ENCODE measurements around the gene GIGYF1. TPM values are rescaled to one million over a fixed set of nuclear protein-coding genes. Genes with fewer than 3 reads are reported as not detected.

GIGYF1 gene
- total RNA-seq, 1 experiment from 2014 or later = 9.6 TPM

DNA sequence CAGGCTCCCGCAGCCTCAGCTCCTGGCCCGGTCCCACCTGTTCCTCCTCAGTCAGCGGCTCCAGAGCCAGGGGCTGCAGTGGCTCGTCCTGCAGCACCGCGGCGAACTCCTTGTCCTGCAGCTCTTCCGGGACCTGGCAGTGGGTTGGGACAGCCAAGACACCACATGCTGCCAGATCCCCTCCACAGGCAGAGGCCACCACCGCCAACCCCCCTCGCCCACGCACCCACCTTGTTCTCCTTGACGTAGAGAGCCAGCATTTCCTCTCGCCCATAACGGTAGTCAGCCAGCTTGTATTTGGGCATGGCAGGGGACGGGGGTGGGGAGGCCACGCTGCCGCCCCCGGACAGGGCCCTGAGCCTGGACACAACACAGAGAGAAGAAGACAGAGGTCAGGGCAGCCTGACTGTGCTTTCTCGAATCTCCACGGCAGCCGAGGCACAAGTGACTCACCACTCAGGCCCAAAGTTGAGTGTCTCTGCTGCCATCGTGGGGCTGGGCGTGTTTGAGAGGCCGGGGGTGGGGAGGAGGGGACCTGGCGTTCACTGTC, 6.2 kb downstream of the GIGYF1 start:
- no peak for DNase-seq (ENCODE audit: low read depth)
- in situ Hi-C loops (cut with HindIII; ENCODE audit: low pct_unique_long_range_greater_than_20kb, low sequenced_read_pairs) = no loop called here

DNA sequence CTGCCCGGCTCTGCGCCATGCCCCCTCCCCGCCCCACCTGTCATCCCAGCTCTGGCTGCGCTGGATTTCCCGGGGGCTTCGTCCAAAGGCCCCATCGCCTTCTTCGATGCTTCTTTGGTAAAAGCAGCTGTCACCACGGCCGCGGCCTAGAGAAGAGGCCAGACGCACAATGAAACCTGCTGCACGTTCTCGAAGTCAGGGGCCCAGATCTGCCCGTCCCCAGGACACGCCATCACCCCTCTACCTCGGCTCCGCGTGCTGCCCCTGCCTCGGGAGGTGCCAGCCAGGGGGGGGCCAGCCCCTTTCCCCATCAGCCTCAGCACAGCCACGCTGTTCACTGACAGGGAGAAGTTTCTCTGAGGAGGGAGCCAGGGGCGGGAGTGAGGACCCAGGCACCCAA, 6.8 kb downstream of the GIGYF1 start:
- in situ Hi-C loops (cut with HindIII; ENCODE audit: low pct_unique_long_range_greater_than_20kb, low sequenced_read_pairs) = no loop called here
- DNase-seq (ENCODE audit: low read depth) = no peak

- in situ Hi-C loops (cut with HindIII; ENCODE audit: low pct_unique_long_range_greater_than_20kb, low sequenced_read_pairs) = no loop called here
Measured at GRCh38 chr7:100686822-100687211, 7.2 kb downstream of the GIGYF1 start.

DNA sequence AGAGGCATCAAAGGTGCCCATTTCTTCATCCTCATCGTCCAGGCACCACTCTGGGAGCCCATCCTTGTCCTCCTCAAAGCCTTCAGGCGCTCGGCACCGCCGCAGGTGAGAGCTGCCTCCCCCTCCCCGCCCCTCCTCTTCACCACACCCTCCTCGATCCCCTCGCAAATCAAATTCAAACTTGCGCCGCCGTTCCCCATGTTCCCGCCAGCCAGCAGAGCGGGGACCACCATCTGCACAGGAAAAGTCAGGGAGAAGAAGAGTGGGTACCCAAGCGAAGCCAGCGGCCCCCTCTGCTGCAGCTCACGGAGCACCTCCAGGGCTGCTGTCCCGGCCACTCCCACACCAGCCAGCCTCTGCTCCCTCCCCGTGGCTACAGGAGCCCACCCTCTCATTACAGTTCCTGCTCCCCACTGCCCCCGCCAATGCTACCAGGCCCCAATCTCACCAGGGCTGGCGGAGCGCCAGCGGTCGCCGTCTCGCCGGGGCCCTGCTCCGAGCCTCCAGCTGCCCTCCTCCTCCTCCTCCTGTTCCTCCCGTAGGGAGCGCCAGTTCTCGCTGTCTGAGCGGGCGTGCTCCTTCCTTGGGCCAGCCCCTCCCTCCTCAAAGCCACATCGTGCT, 7.7 kb downstream of the GIGYF1 start:
- in situ Hi-C loops (cut with HindIII; ENCODE audit: low pct_unique_long_range_greater_than_20kb, low sequenced_read_pairs) = no loop called here
- no peak for DNase-seq (ENCODE audit: low read depth)

More at GRCh38 chr7:100686822-100687211, 7.2 kb downstream of the GIGYF1 start:
- no peak for DNase-seq (ENCODE audit: low read depth)

DNA sequence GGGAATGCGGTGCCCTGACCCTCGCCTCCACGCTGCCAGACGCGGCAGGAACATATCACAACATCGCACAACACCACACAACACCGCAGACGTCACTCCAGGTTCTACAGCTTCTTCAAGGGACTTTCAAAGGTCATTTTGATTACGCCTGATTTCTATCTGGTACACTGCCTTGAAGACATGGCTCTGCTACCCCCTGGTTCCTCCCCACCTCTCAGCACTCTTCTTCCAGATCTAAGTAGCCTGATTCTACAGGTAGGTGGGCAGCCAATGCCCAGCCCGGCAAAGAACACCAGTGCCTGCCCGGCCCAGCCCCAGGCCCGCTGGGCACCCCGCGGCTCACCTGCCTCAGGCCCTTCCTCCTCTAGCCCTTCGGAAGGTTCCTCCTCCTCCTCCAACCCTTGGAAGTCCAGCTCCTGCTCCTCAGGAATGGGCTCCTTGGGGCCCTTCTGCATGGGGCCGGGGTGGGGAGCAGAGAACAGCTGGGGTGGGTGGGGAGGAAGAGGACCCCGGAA, 8.4 kb downstream of the GIGYF1 start:
- no peak for DNase-seq (ENCODE audit: low read depth)
- in situ Hi-C loops (cut with HindIII; ENCODE audit: low pct_unique_long_range_greater_than_20kb, low sequenced_read_pairs) = no loop called here

DNA sequence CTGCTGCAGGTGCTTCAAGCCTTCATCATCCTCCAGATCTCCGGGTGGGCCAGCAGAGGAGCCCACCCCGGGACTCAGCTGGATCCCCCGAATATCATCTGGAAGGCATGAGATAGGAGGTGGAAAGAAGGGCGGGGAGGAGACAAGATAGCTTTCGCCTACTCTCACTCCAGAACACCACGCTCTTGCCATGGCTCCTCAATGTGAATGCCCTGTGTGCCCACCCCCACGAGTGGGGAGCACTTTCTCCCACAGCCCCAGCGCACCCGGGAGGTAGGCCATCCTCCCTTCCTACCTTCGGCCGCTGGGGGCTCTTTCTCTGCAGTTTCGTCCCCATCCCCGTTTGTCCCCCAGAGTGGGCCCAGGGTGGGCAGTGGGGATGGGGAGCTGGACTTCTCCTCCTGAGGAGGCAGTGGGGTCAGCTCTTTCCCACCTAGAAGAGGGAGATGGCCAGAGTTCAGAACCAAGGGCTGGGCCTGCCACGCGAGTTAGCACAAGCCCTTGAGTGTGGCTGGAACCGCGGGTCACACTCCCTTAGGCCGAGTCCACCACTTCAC, 8.9 kb downstream of the GIGYF1 start:
- in situ Hi-C loops (cut with HindIII; ENCODE audit: low pct_unique_long_range_greater_than_20kb, low sequenced_read_pairs) = no loop called here
- DNase-seq (ENCODE audit: low read depth) = no peak

GRCh38 chr7:100684534-100685042, 9.5 kb downstream of the GIGYF1 start:
- DNase-seq (ENCODE audit: low read depth) = no peak
- in situ Hi-C loops (cut with HindIII; ENCODE audit: low pct_unique_long_range_greater_than_20kb, low sequenced_read_pairs) = no loop called here

- in situ Hi-C loops (cut with HindIII; ENCODE audit: low pct_unique_long_range_greater_than_20kb, low sequenced_read_pairs) = no loop called here
- DNase-seq (ENCODE audit: low read depth) = no peak
Measured at GRCh38 chr7:100683659-100684533, 10.2 kb downstream of the GIGYF1 start.

DNA sequence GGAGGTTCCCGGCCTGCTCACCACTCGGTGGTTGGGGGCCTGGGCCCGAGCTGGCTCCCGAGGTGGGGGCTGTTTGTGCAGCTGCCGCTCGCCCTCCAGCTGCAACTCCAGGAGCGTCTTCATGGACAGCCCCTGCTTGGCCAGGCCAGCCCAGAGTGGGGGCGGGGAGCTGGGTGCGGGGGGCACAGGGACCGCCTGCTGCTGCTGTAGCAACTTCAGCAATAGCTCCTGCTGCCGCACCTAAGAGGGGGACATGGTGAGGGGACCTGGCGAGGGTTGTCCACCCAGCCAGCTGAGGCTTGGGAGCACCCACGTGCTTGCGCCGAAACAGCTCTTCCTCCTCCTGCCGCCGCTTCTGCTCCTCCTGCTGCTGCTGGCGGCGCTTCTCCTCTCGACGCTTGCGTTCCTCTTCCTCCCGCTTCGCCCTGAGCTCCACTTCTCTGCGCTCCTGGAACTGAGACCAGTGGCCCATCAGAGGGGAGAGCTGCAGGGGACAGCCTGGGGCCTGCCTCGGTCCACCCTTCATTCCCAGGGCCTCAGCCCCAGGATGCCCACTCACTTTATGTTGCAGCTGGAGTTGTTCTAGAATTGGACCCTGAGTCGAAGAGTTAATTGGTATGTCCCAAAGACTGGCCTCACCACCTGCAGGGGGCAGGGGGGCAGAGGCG, 10.9 kb downstream of the GIGYF1 start:
- in situ Hi-C loops (cut with HindIII; ENCODE audit: low pct_unique_long_range_greater_than_20kb, low sequenced_read_pairs) = no loop called here
- no peak for DNase-seq (ENCODE audit: low read depth)

DNA sequence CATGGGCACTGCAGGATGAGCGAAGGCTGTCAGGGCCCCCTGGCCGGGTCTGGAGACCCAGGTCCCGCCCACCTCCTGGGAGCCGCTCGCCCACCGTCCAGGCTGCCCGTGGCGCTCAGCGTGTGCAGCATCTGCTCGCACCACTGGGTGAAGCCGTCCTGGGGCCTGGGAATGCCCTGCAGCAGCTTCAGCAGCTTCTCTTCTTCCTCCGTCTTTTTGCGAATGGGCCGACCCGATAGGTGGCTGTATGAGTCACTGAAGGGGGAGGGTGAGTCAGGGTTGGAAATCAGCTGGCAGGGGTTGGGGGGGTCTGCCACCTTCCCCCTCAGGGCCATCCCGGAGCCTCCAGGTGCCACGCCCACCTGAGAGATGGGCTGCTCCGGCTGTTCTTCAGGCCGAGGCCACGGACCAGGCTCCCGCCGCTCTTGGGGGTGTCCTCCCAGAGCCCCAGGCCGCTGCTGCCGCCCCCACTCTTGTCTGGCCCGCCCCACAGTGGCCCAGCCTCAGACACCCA, 11.8 kb downstream of the GIGYF1 start:
- DNase-seq (ENCODE audit: low read depth) = no peak
- in situ Hi-C loops (cut with HindIII; ENCODE audit: low pct_unique_long_range_greater_than_20kb, low sequenced_read_pairs) = no loop called here

GRCh38 chr7:100681491-100682227, 12.4 kb downstream of the GIGYF1 start:
- in situ Hi-C loops (cut with HindIII; ENCODE audit: low pct_unique_long_range_greater_than_20kb, low sequenced_read_pairs) = no loop called here
- DNase-seq (ENCODE audit: low read depth) = no peak

GRCh38 chr7:100680576-100681271, 13.3 kb downstream of the GIGYF1 start:
- DNase-seq (ENCODE audit: low read depth) = no peak
- in situ Hi-C loops (cut with HindIII; ENCODE audit: low pct_unique_long_range_greater_than_20kb, low sequenced_read_pairs) = no loop called here

GRCh38 chr7:100679927-100680575, 14.0 kb downstream of the GIGYF1 start:
- in situ Hi-C loops (cut with HindIII; ENCODE audit: low pct_unique_long_range_greater_than_20kb, low sequenced_read_pairs) = no loop called here
- DNase-seq (ENCODE audit: low read depth) = no peak

DNA sequence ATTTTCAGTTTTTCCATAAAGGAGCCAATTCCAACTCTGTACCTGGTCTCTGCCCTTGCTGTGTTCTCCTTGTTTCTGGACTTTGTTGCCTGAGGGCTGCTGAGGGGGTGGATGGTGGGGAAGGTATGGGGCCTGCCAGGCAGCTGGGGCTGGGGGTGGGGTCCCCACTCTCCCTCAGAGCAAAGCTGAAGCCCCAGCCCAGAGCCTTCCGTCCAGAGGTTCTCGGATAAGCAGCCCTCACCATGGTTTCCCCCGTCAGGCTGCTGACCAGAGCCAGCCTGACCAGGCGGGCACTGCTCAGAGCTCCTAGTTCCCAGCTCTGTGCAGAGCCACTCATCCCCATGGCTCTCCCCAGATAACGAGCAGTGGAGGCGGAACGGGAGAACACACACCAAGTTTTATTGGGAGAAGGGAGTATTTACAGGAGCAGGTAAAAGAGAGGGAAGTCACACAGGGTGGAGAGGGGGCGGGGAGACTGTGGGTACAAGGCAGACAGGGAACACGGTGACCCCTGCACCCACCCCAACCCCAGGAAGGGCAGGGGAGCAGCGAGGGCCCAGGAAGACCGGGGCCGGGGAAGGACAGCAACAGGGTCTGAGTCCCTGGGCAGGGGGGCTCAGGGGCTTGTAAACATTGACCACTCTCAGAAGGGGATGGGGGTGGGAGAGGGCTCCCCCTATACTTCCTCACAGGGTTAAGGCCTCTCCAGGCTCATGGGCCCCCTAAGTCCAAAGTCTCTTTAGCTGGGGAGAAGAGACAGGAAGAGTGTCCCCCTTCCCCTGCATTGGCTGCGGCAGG, 14.7 kb downstream of the GIGYF1 start:
- in situ Hi-C loops (cut with HindIII; ENCODE audit: low pct_unique_long_range_greater_than_20kb, low sequenced_read_pairs) = no loop called here
- no peak for DNase-seq (ENCODE audit: low read depth)

- in situ Hi-C loops (cut with HindIII; ENCODE audit: low pct_unique_long_range_greater_than_20kb, low sequenced_read_pairs) = no loop called here
- no peak for DNase-seq (ENCODE audit: low read depth)
Measured at GRCh38 chr7:100678291-100678984, 15.6 kb downstream of the GIGYF1 start.
